8988T (cell line): ENCODE data around the gene HNRNPUL1.
"Not testable (repeated sequence)": the region's sequence is repeated elsewhere in the genome, so short reads cannot be mapped to it uniquely, and the experiment has no call there.

Source experiments
- DNase-seq: peaks from one replicate; pipeline ENCODE4 v3.0.0; 2011

The HNRNPUL1 gene

GRCh38 chr19:41263850-41264580, at the start of gene HNRNPUL1:
TSS of gene HNRNPUL1 (plus strand) at chr19:41264372. CDS start at chr19:41264504, 132 bp downstream.
- peak; percentile 81 for DNase-seq

- no peak for DNase-seq
These were observed 46.4 kb upstream of the HNRNPUL1 start for GRCh38 chr19:41217741-41218140.

GRCh38 chr19:41218249-41218614, 45.9 kb upstream of the HNRNPUL1 start:
- DNase-seq: no peak

GRCh38 chr19:41218615-41219507, 45.3 kb upstream of the HNRNPUL1 start, which contains the start of gene AXL:
TSS of gene AXL (plus strand) at chr19:41219223. CDS start at chr19:41219393, 170 bp downstream.
- peak; percentile 70 for DNase-seq

GRCh38 chr19:41219924-41220567, 44.1 kb upstream of the HNRNPUL1 start:
- DNase-seq: no peak

GRCh38 chr19:41220811-41221210, 43.4 kb upstream of the HNRNPUL1 start:
- no peak for DNase-seq

- DNase-seq: no peak
These were observed 42.5 kb upstream of the HNRNPUL1 start for GRCh38 chr19:41221514-41222205.

GRCh38 chr19:41222240-41222639, 41.9 kb upstream of the HNRNPUL1 start:
- DNase-seq: no peak

- DNase-seq: peak; percentile 80
These were observed 40.5 kb upstream of the HNRNPUL1 start for GRCh38 chr19:41223431-41224234.

GRCh38 chr19:41224632-41225031, 39.5 kb upstream of the HNRNPUL1 start:
- DNase-seq: no peak

- peak; percentile 56 for DNase-seq
These were observed 38.7 kb upstream of the HNRNPUL1 start for GRCh38 chr19:41225238-41226052.

- DNase-seq: no peak
These were observed 37.9 kb upstream of the HNRNPUL1 start for GRCh38 chr19:41226053-41226873.

- DNase-seq: no peak
These were observed 37.2 kb upstream of the HNRNPUL1 start for GRCh38 chr19:41226874-41227390.

GRCh38 chr19:41228486-41228885, 35.7 kb upstream of the HNRNPUL1 start:
- DNase-seq: no peak

GRCh38 chr19:41229338-41229737, 34.8 kb upstream of the HNRNPUL1 start:
- not testable (repeated sequence) for DNase-seq

- no peak for DNase-seq
These were observed 33.9 kb upstream of the HNRNPUL1 start for GRCh38 chr19:41230067-41230857.

GRCh38 chr19:41232686-41233085, 31.5 kb upstream of the HNRNPUL1 start:
- no peak for DNase-seq

- no peak for DNase-seq
These were observed 30.4 kb upstream of the HNRNPUL1 start for GRCh38 chr19:41233748-41234240.
